GM12801 (cell line): Measurements from ENCODE around the gene AIG1.

Experiments
- TF ChIP-seq, protein P1 (sequence below): IDR thresholded peaks from one replicate; pipeline ENCODE4 v1.5.1; 2011; ENCODE audit warnings: control low read depth; ENCODE audit not compliant: insufficient read length; ENCODE audit errors: extremely low read depth

The AIG1 gene

DNA sequence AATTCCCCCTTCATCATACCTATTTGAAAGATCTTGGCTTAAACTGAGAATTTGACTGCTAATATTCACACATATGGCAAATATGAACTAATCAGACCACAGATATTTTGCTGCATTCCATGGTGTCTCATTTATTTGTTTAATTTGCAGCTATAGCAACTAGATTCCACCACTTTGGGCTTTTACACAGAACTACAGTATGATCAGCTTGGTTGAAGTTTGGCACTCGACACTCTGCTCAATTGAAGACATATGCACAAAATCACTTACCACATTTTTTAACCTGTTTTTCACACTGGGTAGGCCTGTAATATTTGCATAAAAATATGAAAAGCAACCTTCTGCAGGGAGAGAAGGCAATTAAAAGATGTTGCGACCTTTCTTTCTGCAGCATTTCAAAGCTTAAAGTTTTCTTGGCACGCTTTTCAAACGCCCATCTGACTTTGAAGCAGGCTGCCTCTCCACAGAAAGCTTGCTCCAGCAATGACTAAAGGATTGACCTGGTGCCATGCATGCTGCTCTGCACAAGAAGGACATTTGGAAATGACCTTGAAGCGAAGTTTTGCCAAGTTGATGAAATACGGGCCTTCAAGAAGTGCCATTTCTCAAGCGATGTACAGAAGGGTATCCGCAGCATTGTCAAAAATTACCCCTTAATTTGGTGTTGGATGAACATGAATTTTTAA is 126.7 kb downstream of the AIG1 start:
- TF ChIP-seq, protein P1, sequence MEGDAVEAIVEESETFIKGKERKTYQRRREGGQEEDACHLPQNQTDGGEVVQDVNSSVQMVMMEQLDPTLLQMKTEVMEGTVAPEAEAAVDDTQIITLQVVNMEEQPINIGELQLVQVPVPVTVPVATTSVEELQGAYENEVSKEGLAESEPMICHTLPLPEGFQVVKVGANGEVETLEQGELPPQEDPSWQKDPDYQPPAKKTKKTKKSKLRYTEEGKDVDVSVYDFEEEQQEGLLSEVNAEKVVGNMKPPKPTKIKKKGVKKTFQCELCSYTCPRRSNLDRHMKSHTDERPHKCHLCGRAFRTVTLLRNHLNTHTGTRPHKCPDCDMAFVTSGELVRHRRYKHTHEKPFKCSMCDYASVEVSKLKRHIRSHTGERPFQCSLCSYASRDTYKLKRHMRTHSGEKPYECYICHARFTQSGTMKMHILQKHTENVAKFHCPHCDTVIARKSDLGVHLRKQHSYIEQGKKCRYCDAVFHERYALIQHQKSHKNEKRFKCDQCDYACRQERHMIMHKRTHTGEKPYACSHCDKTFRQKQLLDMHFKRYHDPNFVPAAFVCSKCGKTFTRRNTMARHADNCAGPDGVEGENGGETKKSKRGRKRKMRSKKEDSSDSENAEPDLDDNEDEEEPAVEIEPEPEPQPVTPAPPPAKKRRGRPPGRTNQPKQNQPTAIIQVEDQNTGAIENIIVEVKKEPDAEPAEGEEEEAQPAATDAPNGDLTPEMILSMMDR: no peak

DNA sequence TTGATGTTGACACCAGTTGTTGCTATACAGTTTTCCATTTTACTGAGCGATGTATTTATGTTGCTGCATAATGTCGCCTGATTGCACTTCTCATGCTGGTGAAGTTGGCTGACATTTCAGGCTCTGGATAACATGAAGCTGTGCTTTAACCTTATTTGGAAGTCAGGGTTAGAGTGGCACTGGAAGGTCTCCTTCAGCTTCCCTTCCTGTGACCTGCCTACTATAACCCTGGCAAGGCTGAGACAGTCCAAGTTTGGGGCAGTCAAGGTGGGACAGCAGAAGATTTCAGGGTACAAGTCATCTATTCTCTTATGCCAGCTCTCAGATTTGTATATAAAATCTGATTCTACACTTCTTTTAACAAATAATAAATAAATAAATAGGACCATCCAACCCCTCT is 127.6 kb downstream of the AIG1 start:
- TF ChIP-seq, protein P1: no peak

DNA sequence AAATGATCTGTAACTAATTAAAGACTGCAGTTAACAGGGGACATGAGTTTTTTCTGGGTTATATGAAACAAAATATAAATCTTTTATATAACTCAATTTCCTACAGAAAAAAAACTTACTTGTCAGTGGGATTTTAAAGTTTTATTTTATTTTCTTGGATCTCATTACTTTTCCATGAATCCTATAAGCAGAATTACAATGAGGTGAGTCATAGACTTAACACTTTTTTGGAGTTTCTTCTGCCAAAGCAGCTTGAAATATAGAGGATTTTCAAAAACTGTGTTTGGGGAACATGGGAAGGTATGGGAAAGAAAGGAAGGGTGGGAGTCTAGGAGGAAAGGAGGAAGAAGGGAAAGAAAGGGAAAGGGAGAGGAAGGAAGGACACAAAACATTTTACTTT is 130.7 kb downstream of the AIG1 start:
- TF ChIP-seq, protein P1: no peak

DNA sequence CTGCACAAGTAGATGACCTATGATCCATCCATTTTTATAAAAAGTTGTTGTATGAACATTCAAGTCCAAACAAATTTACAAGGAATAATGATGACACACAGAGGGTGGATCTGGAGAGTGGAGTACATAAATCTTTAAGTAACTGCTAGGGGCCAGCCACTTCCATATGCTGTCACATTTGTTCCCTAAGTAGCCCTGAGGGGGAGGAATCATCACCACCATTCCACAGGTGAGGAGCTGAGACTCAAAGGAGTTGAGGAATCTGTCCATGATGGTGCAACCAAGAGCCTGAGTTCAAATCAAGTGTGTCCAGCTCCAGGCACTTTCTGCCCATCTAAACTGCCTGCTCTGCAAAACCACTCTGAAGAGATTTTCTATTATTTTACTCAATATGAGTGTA is 132.1 kb downstream of the AIG1 start:
- TF ChIP-seq, protein P1: no peak

DNA sequence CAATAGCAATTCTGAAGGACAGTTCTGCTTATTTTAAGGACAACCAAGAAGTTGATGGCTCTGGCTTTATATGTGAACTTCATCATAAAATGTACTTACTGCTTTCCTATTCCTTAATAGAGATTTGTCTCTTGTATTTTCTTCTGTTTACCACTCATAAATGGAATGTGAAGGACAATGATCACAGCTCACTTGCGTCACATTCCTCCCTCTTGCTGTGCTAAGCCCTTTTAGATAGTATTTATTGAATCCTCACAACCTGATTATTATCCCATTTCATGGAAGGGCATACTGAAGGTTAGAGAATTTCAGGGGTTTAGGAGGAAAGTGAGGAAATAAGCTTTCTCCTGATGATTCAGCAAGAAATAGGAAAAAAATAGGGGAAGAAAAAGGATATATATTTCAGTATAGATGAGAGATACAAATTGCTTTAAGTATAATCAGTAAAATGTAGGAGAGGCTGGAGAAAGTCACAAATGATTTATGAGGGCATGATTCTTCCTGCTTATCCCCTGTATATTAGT is 132.9 kb downstream of the AIG1 start:
- TF ChIP-seq, protein P1: no peak

DNA sequence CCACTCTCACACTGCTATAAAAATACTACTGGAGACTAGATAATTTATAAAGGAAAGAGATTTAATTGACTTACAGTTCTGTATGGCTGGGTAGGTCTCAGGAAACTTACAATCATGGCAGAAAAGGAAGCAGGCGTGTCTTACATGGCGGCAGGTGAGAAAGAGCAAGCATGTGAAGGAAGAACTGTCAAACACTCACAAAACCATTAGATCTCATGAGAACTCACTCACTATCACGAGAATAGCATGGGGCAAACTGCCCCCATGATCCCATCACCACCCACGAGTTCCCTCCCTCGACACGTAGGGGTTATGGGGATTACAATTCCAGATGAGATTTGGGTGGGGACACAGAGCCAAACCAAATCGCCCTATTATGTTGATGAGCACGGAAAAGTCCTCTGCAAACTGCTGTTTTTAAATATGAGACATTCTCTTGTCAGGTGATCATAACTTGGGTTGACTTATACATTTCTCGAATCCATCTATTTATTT is 133.5 kb downstream of the AIG1 start:
- TF ChIP-seq, protein P1: no peak

DNA sequence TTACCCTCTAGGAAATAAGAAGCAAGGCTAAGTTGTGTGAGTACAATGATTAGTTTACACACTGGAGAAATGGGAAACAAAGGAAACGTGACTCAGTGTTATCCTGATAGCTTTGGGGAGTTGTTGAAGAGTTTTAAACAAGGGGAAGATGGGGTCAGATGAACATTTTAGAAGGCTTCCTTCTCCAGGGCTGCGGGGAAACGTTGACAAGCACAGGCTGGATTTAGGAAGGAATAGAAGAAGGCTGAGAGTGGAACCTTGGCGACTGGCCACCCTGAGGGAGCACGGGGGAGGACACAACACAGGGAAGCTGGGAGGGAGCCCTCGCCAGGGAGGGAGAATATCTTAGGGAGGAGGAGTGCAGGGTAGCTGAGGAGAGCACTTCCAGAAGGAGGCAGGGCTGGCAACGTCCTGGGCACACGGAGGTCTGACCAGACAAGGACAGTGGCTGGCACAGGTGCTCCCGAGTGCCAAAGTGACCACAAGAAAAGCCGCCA is 134.7 kb downstream of the AIG1 start:
- TF ChIP-seq, protein P1: no peak
